A549 (cell line): ENCODE measurements around the gene QRICH2. TPM values are rescaled to one million over a fixed set of nuclear protein-coding genes. Genes with fewer than 3 reads are reported as not detected.
A peak's percentile ranks its signal among the peaks of the same experiment; 100 is the strongest.

Experiments
- ATOH8 ChIP-seq: fragments of 250-450 bp; sonication (Bioruptor Pico); IDR thresholded peaks from 2 replicates; pipeline ENCODE4 v1.5.0; 2020; ENCODE audit warnings: low read depth, mild to moderate bottlenecking, moderate library complexity
- BHLHE40 ChIP-seq: IDR thresholded peaks from 2 replicates; pipeline ENCODE4 v1.6.1; 2012; ENCODE audit warnings: low read depth, low read length, inconsistent platforms
- CBX2 ChIP-seq: fragments of 200-600 bp; sonication (generic); IDR thresholded peaks from 2 replicates; pipeline ENCODE4 v1.6.1; 2016; ENCODE audit warnings: low read depth, mild to moderate bottlenecking, borderline replicate concordance
- CBX8 ChIP-seq: fragments of 200-600 bp; sonication (generic); IDR thresholded peaks from 2 replicates; pipeline ENCODE4 v1.6.1; 2016
- CEBPB ChIP-seq, 2 experiments: fragments of >200 bp in 1 of 2; sonication (Bioruptor Twin) in 1 of 2; formaldehyde crosslinking in 1 of 2; IDR thresholded peaks; 2 replicates each; pipeline ENCODE4 v1.6.1; 2012 to 2016
- CHD2 ChIP-seq: fragments of 150-350 bp; IDR thresholded peaks from 2 replicates; pipeline ENCODE4 v1.6.1; 2014; ENCODE audit warnings: low read length; ENCODE audit not compliant: partially characterized antibody
- CTCF ChIP-seq: fragments of >200 bp; sonication (Bioruptor Twin); formaldehyde crosslinking; IDR thresholded peaks from 3 replicates; pipeline ENCODE4 v1.5.1; 2016
- EHMT2 ChIP-seq: fragments of 200-600 bp; sonication (generic); IDR thresholded peaks from 2 replicates; pipeline ENCODE4 v1.6.1; 2016; ENCODE audit warnings: antibody characterized with exemption, low read depth, mild to moderate bottlenecking, moderate library complexity
- EP300 ChIP-seq, 2 experiments: fragments of >200 bp; sonication (Bioruptor Twin); formaldehyde crosslinking; IDR thresholded peaks; 2 replicates in 1 of 2; 3 replicates in 1 of 2; pipeline ENCODE4 v1.6.1; 2016 to 2017
- ESRRA ChIP-seq: fragments of 150-350 bp; IDR thresholded peaks from 2 replicates; pipeline ENCODE4 v1.6.1; 2014; ENCODE audit warnings: mild to moderate bottlenecking, low read length, borderline replicate concordance
- FOSB ChIP-seq: fragments of 250-450 bp; sonication (Bioruptor Pico); IDR thresholded peaks from 2 replicates; pipeline ENCODE4 v1.5.0; 2020; ENCODE audit warnings: mild to moderate bottlenecking, moderate library complexity
- FOXS1 ChIP-seq: fragments of 250-450 bp; sonication (Bioruptor Pico); IDR thresholded peaks from 2 replicates; pipeline ENCODE4 v1.5.0; 2020; ENCODE audit warnings: mild to moderate bottlenecking, moderate library complexity
- HDAC2 ChIP-seq: fragments of 200-600 bp; sonication (generic); IDR thresholded peaks from 2 replicates; pipeline ENCODE4 v1.6.1; 2016
- HES2 ChIP-seq: fragments of >200 bp; sonication (Bioruptor Twin); formaldehyde crosslinking; IDR thresholded peaks from 2 replicates; pipeline ENCODE4 v1.6.1; 2016
- HMGXB4 ChIP-seq: fragments of 250-450 bp; sonication (Bioruptor Pico); IDR thresholded peaks from 2 replicates; pipeline ENCODE4 v1.5.0; 2021; ENCODE audit warnings: mild to moderate bottlenecking, moderate library complexity, borderline replicate concordance
- HOXA7 ChIP-seq: fragments of 250-450 bp; sonication (Bioruptor Pico); IDR thresholded peaks from 2 replicates; pipeline ENCODE4 v1.5.0; 2020; ENCODE audit warnings: mild to moderate bottlenecking, moderate library complexity
- HOXB5 ChIP-seq: fragments of 250-450 bp; sonication (Bioruptor Pico); IDR thresholded peaks from 2 replicates; pipeline ENCODE4 v1.5.0; 2020; ENCODE audit warnings: mild to moderate bottlenecking, moderate library complexity
- JUN ChIP-seq, 2 experiments: fragments of >200 bp; sonication (Bioruptor Twin); formaldehyde crosslinking; IDR thresholded peaks; 2 replicates in 1 of 2; 3 replicates in 1 of 2; pipeline ENCODE4 v1.6.1; 2016 to 2017
- JUNB ChIP-seq: fragments of >200 bp; sonication (Bioruptor Twin); formaldehyde crosslinking; IDR thresholded peaks from 2 replicates; pipeline ENCODE4 v1.6.1; 2016
- KDM1A ChIP-seq: fragments of 200-600 bp; sonication (generic); IDR thresholded peaks from 2 replicates; pipeline ENCODE4 v1.6.1; 2016; ENCODE audit warnings: low read depth, mild to moderate bottlenecking
- KDM5A ChIP-seq: fragments of 200-600 bp; sonication (generic); IDR thresholded peaks from 2 replicates; pipeline ENCODE4 v1.6.1; 2016; ENCODE audit warnings: antibody characterized with exemption, mild to moderate bottlenecking
- NR3C1 ChIP-seq: fragments of >200 bp; sonication (Bioruptor Twin); formaldehyde crosslinking; IDR thresholded peaks from 3 replicates; pipeline ENCODE4 v1.6.1; 2017
- PHF8 ChIP-seq: fragments of 200-600 bp; sonication (generic); IDR thresholded peaks from 2 replicates; pipeline ENCODE4 v1.6.1; 2016; ENCODE audit warnings: low read depth, mild to moderate bottlenecking, antibody characterized with exemption, moderate library complexity, borderline replicate concordance
- RAD21 ChIP-seq, 2 experiments: fragments of >200 bp in 1 of 2; sonication (Bioruptor Twin) in 1 of 2; formaldehyde crosslinking in 1 of 2; IDR thresholded peaks in 1 of 2; conservative IDR thresholded peaks in 1 of 2; 2 replicates in 1 of 2; 3 replicates in 1 of 2; pipeline ENCODE4 v1.6.1; 2012 to 2018; ENCODE audit warnings: inconsistent platforms in 1 of 2
- REST ChIP-seq: fragments of 200-600 bp; sonication (generic); IDR thresholded peaks from 2 replicates; pipeline ENCODE4 v1.6.1; 2016; ENCODE audit warnings: antibody characterized with exemption, mild to moderate bottlenecking, moderate library complexity
- RNF2 ChIP-seq: fragments of 200-600 bp; sonication (generic); IDR thresholded peaks from 2 replicates; pipeline ENCODE4 v1.6.1; 2016; ENCODE audit warnings: low read depth, mild to moderate bottlenecking, antibody characterized with exemption, moderate library complexity, borderline replicate concordance
- SMC3 ChIP-seq: fragments of >200 bp; sonication (Bioruptor Twin); formaldehyde crosslinking; IDR thresholded peaks from 3 replicates; pipeline ENCODE4 v1.6.1; 2018; ENCODE audit warnings: inconsistent platforms
- TFCP2L1 ChIP-seq: fragments of 250-450 bp; sonication (Bioruptor Pico); IDR thresholded peaks from 2 replicates; pipeline ENCODE4 v1.5.0; 2021; ENCODE audit warnings: mild to moderate bottlenecking
- USF2 ChIP-seq: fragments of 450-650 bp; IDR thresholded peaks from 2 replicates; pipeline ENCODE4 v1.6.1; 2014; ENCODE audit warnings: antibody characterized with exemption
- ZFP36 ChIP-seq: fragments of 450-650 bp; IDR thresholded peaks from 2 replicates; pipeline ENCODE4 v1.6.1; 2014; ENCODE audit warnings: borderline replicate concordance; ENCODE audit not compliant: partially characterized antibody
- ZNF302 ChIP-seq: fragments of 250-450 bp; sonication (Bioruptor Pico); IDR thresholded peaks from 2 replicates; pipeline ENCODE4 v1.9.0; 2021; ENCODE audit warnings: inconsistent platforms, mild to moderate bottlenecking, moderate library complexity
- ZSCAN20 ChIP-seq: fragments of 250-450 bp; sonication (Bioruptor Pico); IDR thresholded peaks from 2 replicates; pipeline ENCODE4 v1.8.0; 2022; ENCODE audit warnings: mild to moderate bottlenecking, moderate library complexity
- polyA plus RNA-seq, 4 experiments: library from polyadenylated mRNA; depleted of rRNA in 3 of 4; stranded (reverse); fragments of >200 nt; fragmentation: RNase III in 1 of 4; extraction: RNeasy Plus Mini Kit Qiagen cat#74134 plus additional on column Dnase treatment in 1 of 4; gene quantifications; 2 replicates in 3 of 4; 3 replicates in 1 of 4; pipeline ENCODE4 v1.2.3, GENCODE V29; 2011 to 2017

Gene QRICH2
- polyA plus RNA-seq, 2 of the 4 experiments (the other 2 are of a cell fraction), result 0.57 to 0.88 TPM

GRCh38 chr17:76264755-76265623 is 43.1 kb downstream of the QRICH2 start, which contains the start of gene UBALD2 (continued):
- TF ChIP-seq CEBPB (IDR thresholded peaks at IDR 0.05) (no peak), USF2 (peak; percentile 52), KDM5A (no peak), NR3C1 (no peak), ZFP36 (no peak), RAD21 (conservative IDR thresholded peaks at IDR 0.05 in 1 of 2, IDR thresholded peaks at IDR 0.05 in 1 of 2) (no peak), CTCF (no peak), FOSB (no peak), HOXB5 (peak; percentile 99), HMGXB4 (no peak), BHLHE40 (no peak), REST (no peak), ZNF302 (CRISPR knock-in tag) (no peak), RNF2 (no peak), ATOH8 (CRISPR knock-in tag) (peak; percentile 98), JUNB (no peak), PHF8 (no peak), KDM1A (no peak), CHD2 (peak; percentile 9), FOXS1 (CRISPR knock-in tag) (peak; percentile 98), ZSCAN20 (CRISPR knock-in tag) (peak; percentile 93; the same call in 1 of the 2 replicates), CBX2 (no peak), SMC3 (no peak), HDAC2 (no peak), TFCP2L1 (peak; percentile 97), HOXA7 (CRISPR knock-in tag) (no peak), ESRRA (no peak), JUN (IDR thresholded peaks at IDR 0.05) (peak in 1 of 2 experiments; percentile 15; a peak in 1 of 5 replicates), EP300 (IDR thresholded peaks at IDR 0.05) (no peak), CBX8 (no peak), HES2 (no peak), EHMT2 (no peak)
